ENCODE results near the gene PSTPIP1.

Gene PSTPIP1

DNA sequence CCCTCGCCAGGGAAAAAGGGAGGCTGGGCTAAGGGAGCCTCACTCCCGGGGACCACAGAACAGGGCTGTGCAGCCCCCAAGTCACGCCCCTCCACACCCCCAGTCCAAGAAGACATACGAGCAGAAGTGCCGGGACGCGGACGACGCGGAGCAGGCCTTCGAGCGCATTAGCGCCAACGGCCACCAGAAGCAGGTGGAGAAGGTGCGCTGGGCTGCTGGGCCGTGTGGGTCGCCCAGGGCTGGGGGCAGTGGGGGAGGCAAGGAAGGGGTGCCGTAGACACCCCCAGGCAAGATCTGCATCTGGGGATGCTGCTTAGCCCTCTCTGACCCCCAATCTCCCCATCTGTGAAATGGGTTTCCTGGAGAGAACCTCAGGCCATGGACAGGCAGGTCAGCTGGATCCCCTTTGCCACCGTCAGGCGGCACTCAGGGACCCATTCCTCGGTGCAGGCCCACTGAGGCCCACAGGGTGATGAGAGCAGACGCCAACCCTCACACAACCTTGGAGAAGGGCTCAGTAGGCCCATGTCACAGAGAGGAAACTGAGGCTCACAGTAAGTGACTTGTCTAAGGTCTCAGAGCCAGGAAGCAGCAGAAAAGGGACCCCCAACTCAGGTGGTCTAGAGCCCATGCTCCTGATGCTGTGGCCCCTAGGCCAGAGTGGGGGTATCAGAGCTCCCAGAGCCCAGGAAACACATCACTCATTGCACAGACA, 33.7 kb downstream of the PSTPIP1 start:
- in situ Hi-C loops (cut with HindIII; ENCODE audit: low sequenced_read_pairs): no loop called here

GRCh38 chr15:77029166-77030047, 34.5 kb downstream of the PSTPIP1 start:
- in situ Hi-C loops (cut with HindIII; ENCODE audit: low sequenced_read_pairs): no loop called here

DNA sequence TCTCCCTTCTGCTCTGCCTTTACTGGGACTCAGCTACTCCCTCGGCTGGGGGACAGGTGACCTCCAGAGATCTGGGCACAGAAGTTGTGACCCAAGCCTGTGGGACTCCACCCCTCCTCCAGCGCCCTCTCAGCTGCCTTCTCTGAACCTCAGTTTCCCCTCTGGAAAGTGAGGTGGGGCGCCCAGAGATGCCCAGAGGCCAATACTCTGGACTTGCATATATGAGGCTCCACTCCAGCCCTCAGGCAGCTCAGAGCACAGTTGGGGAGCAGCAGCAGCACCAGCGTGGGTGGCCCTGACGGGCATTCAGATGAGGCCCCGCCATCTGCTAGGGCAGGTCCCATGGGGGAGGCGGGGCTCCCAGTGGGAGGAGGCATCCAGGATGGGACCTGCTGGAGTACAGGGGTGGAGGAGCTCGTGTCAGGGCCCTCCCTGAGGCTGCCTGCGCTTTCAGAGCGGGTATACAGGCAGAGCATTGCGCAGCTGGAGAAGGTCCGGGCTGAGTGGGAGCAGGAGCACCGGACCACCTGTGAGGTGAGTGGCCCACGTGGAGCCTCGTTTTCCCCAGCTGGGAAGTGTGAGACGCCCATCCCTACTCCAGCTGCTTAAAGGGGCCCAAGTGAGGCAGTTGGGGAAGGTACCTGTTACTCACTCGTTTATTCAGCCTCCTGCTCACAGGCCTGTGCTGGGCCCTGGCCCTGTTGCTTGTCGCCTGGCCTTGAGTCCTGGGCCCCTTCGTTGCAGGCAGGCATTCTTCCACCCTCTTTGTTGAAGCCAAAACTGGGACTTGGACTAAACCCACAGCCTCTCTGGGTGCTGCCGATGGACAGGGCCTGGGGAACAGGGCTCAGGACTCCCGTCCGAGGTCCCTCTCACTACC, 35.4 kb downstream of the PSTPIP1 start:
- in situ Hi-C loops (cut with HindIII; ENCODE audit: low sequenced_read_pairs): no loop called here

GRCh38 chr15:77030928-77031375, 36.0 kb downstream of the PSTPIP1 start:
- in situ Hi-C loops (cut with HindIII; ENCODE audit: low sequenced_read_pairs): no loop called here

DNA sequence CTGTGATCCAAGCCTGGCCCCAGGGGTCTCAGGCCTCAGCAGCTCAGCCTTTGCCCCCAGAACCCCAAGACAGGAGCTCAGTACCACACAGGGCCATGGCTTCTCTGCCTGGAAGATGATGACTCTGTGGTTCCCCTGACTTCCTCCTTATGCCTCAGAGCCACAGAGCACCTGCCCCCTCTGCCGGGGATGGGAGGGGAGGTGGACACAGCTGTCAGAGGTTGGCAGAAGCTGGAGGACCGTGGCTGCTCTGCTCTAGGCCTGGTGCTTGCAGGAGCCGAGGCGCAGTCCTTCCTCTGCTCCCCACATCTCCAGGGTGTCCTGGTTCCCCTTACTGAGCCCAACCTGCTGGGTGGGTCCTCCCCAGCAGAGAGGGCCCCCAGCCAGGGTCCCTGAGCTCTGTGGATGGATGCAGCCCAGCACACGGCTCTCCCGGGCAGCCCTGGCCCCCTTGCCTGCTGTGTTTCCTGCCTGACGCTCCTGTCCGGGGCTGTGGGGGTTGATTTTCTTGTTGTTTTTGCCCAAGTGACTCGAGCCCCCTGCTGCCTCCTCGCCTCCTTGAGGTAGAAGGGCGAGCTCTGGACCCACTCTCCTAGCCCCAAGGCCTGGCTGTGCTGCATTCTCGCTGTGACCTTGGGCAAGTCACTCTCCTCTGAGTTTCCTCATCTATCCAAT, 36.6 kb downstream of the PSTPIP1 start:
- in situ Hi-C loops (cut with HindIII; ENCODE audit: low sequenced_read_pairs): no loop called here

GRCh38 chr15:77032052-77032646, 37.2 kb downstream of the PSTPIP1 start:
- in situ Hi-C loops (cut with HindIII; ENCODE audit: low sequenced_read_pairs): no loop called here

DNA sequence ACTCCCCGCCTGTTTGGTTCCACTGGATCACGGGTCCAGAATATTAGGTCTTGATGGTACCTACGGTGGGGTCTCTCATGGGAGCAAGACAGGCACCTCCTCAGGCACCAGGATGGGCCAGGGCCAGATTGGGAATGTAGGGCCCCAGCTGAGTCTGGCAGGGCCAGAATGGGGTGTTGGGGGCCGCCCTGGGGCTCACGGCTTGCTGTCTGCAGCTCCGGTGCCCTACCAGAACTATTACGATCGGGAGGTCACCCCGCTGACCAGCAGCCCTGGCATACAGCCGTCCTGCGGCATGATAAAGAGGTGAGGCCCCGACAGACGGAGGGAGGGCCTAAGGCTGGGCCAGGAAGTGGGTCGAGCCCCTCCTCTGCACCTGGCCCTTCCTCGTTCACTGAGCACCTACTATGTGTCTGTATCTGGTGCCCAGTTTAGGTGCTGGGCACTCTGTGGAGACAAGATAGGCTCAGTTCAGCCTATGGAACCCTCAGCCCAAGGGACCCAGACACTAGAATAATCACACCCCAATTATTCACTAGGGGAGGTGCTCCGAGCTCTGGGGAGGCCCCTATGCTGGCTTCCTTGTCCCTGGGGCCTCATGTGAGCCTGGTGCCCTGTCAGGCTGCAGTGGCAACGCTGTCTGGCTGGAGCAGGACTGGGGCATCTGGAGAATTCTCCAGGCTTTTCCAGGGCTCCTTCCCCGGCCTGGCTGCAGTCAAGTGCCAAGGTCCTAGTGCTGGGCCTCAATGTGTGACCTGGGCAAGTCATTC, 37.9 kb downstream of the PSTPIP1 start:
- in situ Hi-C loops (cut with HindIII; ENCODE audit: low sequenced_read_pairs): no loop called here

DNA sequence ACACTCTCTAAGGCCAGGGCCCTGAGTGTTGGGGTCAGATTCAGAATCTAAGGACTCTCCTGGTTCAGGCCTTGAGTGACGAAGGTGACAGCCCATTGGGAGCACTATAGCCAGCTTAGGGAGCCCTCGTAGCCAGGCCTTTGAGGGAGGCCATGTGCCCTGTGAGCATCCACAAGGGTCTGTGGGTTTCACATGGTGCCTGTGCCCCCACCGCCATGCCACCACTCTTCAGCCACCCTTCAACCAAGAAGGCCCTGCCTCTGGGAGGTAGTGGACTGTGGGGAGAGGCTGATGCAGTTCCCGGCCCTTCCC, 38.4 kb downstream of the PSTPIP1 start:
- in situ Hi-C loops (cut with HindIII; ENCODE audit: low sequenced_read_pairs): no loop called here

DNA sequence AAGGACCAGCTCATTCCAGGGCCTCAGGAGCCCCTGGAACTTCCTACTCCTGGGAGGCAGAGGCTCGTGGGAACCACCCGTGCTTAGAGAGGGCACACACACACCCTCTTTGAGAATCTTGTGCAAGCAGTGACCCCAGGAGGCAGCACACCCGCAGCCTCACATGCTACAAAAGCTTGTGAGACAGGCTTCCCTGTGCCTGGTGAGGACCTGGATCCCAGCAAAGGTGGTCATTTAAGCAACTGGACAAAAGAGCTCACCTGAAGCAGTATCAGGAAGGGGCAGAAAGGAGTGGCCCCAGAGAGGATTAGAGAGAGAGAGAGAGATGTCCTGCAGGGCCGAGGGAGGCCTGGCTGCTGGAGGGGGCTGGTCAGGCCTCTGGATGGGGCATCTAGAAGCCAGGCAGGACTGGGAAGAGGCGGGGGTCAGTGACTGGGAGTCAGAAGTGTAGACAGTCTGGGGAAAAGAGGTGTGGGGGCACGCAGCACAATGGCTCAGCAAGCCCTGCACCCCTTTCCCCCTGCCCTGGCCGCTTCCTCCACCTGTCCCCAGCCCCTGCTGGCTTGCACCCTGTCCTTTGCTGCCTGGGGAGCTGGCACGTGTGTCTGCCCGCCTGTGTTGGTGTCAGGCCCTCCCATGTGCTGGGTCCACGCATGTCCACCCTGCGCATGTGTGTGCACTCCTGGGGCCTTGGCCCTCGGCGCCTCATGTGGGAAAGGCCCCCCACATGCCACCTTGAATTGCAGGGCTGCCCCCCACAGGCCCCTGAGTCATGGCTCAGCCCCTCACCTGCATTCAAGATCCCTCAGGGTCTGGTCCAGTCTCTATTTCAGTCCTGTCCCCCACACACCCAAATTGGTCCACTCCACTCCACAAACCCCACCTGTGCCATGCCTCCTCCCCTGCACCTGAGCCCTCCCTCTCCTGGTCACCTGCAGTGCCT, 39.1 kb downstream of the PSTPIP1 start:
- in situ Hi-C loops (cut with HindIII; ENCODE audit: low sequenced_read_pairs): no loop called here

- in situ Hi-C loops (cut with HindIII; ENCODE audit: low sequenced_read_pairs): loop anchor here (5.0 kb wide), 1 partner anchor 502 kb away; no protein-coding TSS in a partner anchor
Measured at GRCh38 chr15:77034695-77035489, 40.0 kb downstream of the PSTPIP1 start.

DNA sequence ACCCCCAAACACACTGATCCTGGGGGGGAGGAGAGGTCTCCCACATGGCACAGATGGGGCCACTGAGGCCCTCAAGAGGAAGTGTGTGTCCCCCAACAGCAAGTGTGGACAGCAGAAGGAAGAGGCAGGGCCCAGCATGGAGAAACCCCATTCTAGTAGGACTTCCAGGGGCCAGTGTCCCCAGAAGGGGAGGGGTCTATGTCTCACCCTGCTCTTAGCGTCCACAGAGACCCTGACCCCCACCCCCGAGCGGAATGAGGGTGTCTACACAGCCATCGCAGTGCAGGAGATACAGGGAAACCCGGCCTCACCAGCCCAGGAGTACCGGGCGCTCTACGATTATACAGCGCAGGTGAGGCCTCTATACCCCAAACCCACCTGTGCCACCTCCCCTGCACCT, 40.7 kb downstream of the PSTPIP1 start:
- in situ Hi-C loops (cut with HindIII; ENCODE audit: low sequenced_read_pairs): loop anchor here (5.0 kb wide), 1 partner anchor 502 kb away; no protein-coding TSS in a partner anchor

- in situ Hi-C loops (cut with HindIII; ENCODE audit: low sequenced_read_pairs): loop anchor here (5.0 kb wide), 1 partner anchor 501 kb away; no protein-coding TSS in a partner anchor
Measured at GRCh38 chr15:77035999-77036471, 41.1 kb downstream of the PSTPIP1 start.

DNA sequence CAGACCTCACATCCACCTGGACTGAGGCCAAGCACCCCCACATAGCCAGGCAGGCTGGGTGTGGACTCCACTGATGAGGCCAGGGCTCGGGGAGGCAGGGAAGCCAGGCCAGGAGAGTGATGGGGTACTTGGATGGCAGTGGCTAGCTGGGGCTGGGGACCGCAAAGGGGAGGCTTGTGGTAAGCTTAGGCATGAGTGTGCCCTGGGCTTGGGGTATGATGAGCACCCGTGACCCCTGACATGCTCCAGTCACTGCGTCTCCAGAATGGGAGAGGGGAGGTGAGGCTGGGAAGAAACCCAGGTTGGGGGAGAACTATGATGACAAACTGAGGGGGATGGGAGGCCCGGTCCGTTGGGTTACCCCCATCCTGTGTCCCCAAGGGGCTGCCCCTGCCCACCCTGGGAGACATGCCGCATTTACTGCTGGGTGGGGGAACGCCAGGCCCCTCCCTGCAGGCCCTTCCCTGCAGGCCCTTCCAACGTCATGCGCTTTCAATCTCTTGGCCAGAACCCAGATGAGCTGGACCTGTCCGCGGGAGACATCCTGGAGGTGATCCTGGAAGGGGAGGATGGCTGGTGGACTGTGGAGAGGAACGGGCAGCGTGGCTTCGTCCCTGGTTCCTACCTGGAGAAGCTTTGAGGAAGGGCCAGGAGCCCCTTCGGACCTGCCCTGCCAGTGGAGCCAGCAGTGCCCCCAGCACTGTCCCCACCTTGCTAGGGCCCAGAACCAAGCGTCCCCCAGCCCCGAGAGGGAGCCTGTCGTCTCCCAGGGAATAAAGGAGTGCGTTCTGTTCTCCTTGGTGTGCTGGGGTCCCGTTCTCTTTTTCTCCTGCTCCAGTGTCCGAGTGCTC, 41.8 kb downstream of the PSTPIP1 start:
- in situ Hi-C loops (cut with HindIII; ENCODE audit: low sequenced_read_pairs): loop anchor here (5.0 kb wide), 1 partner anchor 501 kb away; no protein-coding TSS in a partner anchor

DNA sequence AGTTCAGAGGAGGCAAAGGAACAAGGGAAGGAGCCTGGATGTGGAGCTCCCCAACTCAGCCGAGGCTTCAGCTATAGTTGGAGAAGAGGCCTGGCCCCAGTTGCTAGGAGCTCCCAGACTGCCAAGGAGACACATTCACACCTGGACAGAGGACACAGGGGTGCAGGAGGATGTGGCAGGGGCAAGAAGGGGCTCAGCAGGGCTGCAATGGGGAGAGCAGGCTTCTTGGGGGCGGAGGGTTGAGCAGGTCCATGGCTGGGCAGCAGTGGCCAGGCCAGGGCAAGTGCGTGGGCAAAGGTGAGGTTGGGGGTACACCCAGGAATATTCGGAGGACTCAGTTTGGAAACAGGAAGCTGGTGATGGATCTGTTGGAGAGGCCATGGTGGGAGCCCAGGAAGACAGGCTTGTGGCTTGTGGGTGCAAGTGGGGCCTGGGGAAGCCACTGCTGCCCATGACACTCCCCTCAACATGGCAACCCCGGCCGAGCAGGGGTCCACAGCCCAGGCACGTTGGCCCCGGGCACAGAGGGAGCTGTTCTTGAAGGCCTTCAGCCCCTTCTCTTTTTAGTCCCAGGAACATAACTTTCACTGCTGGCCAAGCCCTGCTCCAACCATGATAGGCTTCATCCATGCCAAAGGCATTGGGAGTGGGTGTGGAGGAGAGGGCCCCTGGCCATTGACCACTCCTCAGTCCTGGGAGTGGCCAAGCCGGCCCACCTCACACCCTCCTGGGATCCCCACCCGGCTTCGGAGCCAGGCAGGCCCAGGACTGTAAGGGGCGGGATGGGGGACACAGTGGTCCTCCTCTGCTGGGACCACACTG, 42.7 kb downstream of the PSTPIP1 start:
- in situ Hi-C loops (cut with HindIII; ENCODE audit: low sequenced_read_pairs): loop anchor here (5.0 kb wide), 1 partner anchor 500 kb away; no protein-coding TSS in a partner anchor

All from endothelial cell of hepatic sinusoid (primary cell).